Measurements from ENCODE around the gene TMEM150C. TPM values are rescaled to one million over a fixed set of nuclear protein-coding genes. Genes with fewer than 3 reads are reported as not detected.

TMEM150C gene
- total and polyA plus RNA-seq, 2 of the 4 experiments (the other 2 are of a cell fraction): 0.10 to 0.36 TPM

DNA sequence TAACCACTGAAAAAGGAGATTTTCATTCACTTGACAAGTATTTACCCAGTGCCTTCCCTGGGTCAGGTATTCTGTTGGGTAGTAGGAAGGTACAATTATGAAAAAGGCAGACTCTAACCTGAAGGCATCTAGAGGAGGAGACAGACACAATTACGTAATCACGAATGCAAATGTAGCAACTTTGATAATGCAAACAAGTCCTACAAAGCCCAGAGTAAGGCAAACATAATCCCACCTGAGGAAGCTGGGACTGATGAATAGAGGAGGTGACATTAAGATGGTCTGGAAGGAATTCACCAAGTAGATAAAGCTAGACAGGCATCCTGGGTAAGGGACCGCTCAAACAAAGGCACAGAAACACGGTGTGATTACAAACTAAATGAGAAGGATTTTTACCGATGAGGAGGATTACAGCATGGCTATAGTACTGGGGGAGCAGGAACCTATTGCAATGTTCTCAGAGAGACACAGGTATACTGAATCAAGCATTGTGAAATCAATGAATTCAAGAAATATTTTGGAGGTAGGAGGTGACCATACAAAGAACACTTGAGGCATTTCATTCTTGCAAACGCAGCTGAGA is 37.1 kb downstream of the TMEM150C start:
- DNase-seq (no peak), ATAC-seq (ENCODE audit: low read depth) (no peak)
- in situ Hi-C loops (cut with MboI; ENCODE audit: low sequenced_read_pairs) (no loop called here), dilution Hi-C loops (cut with HindIII; ENCODE audit: low sequenced_read_pairs, unreplicated experiment) (no loop called here), intact Hi-C loops (cut with micrococcal nuclease) (no loop called here)
- no peak overlapping the region for H3K18ac ChIP-seq (ENCODE audit: low read depth, low read length)
- H3K4me2 ChIP-seq (ENCODE audit: low read depth, low read length): no peak overlapping the region
- H4K91ac ChIP-seq (ENCODE audit: insufficient read depth, low read depth, low read length): no peak overlapping the region
- CTCF ChIA-PET: no interaction called here
- H3K9me3 ChIP-seq (ENCODE audit: control insufficient read depth, insufficient read depth, low read length): no peaks in the 10 kb centered on the region
- H3K9ac ChIP-seq (ENCODE audit: low read depth, low read length): no peak overlapping the region
- no peak overlapping the region for H2BK5ac ChIP-seq (ENCODE audit: low read depth, low read length, poor library complexity, severe bottlenecking)
- H3K79me1 ChIP-seq (ENCODE audit: low read depth in 1 of 2, low read length in 2 of 2): no peaks in the 10 kb centered on the region; a peak in 1 of 4 replicates
- no peak overlapping the region for H3K23ac ChIP-seq (ENCODE audit: low read depth, low read length)
- H2BK20ac ChIP-seq (ENCODE audit: low read depth, low read length): no peak overlapping the region
- H2AK9ac ChIP-seq (replicated peaks; ENCODE audit: low read depth, low read length, poor library complexity): no peak overlapping the region
- H3K4ac ChIP-seq (ENCODE audit: low read depth, low read length): no peak overlapping the region
- H3K27me3 ChIP-seq (ENCODE audit: control insufficient read depth, insufficient read depth, low read length): peaks cover 13% of the 10 kb centered on the region
- POLR2A ChIA-PET (ENCODE audit: unreplicated experiment): no interaction called here
- WGBS, 2 experiments (ENCODE audit: extremely low coverage in 2 of 2, insufficient read length in 1 of 2): 30% methylated on average over 2 of the region's 6 CpGs; no CpG with 5 or more reads in 1 of the 2 experiments
- no peaks in the 10 kb centered on the region for H4K20me1 ChIP-seq (ENCODE audit: insufficient read depth, low read length)
- BruUV-seq (replicated peaks): no TSS peak
- no peak overlapping the region for H2AK5ac ChIP-seq (ENCODE audit: low read depth, low read length)
- H2AFZ ChIP-seq (replicated peaks; ENCODE audit: low read length, poor library complexity): no peak overlapping the region
- no peak for TF ChIP-seq FOS (IDR thresholded peaks at IDR 0.05; ENCODE audit: low read depth, low read length)
- TF ChIP-seq CEBPB (IDR thresholded peaks at IDR 0.05; ENCODE audit: low read depth, low read length): peak; percentile 83
- no peak for TF ChIP-seq RCOR1 (IDR thresholded peaks at IDR 0.05; ENCODE audit: insufficient replicate concordance, low read length)
- H3K56ac ChIP-seq (ENCODE audit: extremely low read depth, insufficient read depth, low read length): no peak overlapping the region
- H3K14ac ChIP-seq (replicated peaks; ENCODE audit: low read depth, low read length): no peak overlapping the region
- H3K27ac ChIP-seq (ENCODE audit: insufficient read depth, low read length): no peak overlapping the region
- H4K8ac ChIP-seq (ENCODE audit: low read depth in 2 of 2, low read length in 2 of 2): no peak overlapping the region
- no peak overlapping the region for H2BK15ac ChIP-seq (ENCODE audit: low read depth, low read length)
- 0 out of 2 replicates have a peak, but pooled peaks cover 2% of the 10 kb centered on the region for H3K9me1 ChIP-seq (ENCODE audit: insufficient read depth, low read length)
- H4K5ac ChIP-seq (ENCODE audit: low read depth, low read length): no peak overlapping the region
- no peaks in the 10 kb centered on the region for H3K36me3 ChIP-seq (ENCODE audit: control insufficient read depth, insufficient read depth, low read length)
- no peak overlapping the region for H3K4me3 ChIP-seq (ENCODE audit: insufficient read depth, low read depth, low read length)
- H2BK120ac ChIP-seq (ENCODE audit: low read depth, low read length): no peak overlapping the region
- no peaks in the 10 kb centered on the region; the same call in 1 of the 2 replicates for H3K4me1 ChIP-seq (ENCODE audit: control insufficient read depth, insufficient read depth, low read length)
